ENCODE data around the gene SVEP1.

Gene SVEP1

GRCh38 chr9:110541950-110542349, 37.6 kb downstream of the SVEP1 start:
- Histone ChIP-seq H3K4me2 (ENCODE audit: low read length) (no peak overlapping the region), H3K9ac (ENCODE audit: low read length) (no peak overlapping the region), H3F3A (ENCODE audit: insufficient read depth, low read length) (no peaks in the 10 kb centered on the region; the same call in 1 of the 2 replicates), H4K20me1 (ENCODE audit: insufficient read depth, low read length) (no peaks in the 10 kb centered on the region), H3K27ac (ENCODE audit: low read depth, low read length, poor library complexity, severe bottlenecking) (no peak overlapping the region), H3K4me3 (ENCODE audit: low read depth, low read length, poor library complexity, severe bottlenecking) (no peak overlapping the region), H3K4me1 (ENCODE audit: insufficient read depth, low read length, severe bottlenecking) (no peaks in the 10 kb centered on the region), H3K27me3 (ENCODE audit: insufficient read depth, low read length) (no peaks in the 10 kb centered on the region), H3K9me2 (ENCODE audit: low read depth, low read length) (no peaks in the 10 kb centered on the region), H3K79me2 (ENCODE audit: insufficient read depth, low read length) (no peaks in the 10 kb centered on the region), H3K36me3 (ENCODE audit: insufficient read depth, low read length) (no peaks in the 10 kb centered on the region), H2AFZ (ENCODE audit: low read length) (no peak overlapping the region), H3K9me3 (ENCODE audit: low read length) (no peaks in the 10 kb centered on the region)
- TF ChIP-seq, protein P1, sequence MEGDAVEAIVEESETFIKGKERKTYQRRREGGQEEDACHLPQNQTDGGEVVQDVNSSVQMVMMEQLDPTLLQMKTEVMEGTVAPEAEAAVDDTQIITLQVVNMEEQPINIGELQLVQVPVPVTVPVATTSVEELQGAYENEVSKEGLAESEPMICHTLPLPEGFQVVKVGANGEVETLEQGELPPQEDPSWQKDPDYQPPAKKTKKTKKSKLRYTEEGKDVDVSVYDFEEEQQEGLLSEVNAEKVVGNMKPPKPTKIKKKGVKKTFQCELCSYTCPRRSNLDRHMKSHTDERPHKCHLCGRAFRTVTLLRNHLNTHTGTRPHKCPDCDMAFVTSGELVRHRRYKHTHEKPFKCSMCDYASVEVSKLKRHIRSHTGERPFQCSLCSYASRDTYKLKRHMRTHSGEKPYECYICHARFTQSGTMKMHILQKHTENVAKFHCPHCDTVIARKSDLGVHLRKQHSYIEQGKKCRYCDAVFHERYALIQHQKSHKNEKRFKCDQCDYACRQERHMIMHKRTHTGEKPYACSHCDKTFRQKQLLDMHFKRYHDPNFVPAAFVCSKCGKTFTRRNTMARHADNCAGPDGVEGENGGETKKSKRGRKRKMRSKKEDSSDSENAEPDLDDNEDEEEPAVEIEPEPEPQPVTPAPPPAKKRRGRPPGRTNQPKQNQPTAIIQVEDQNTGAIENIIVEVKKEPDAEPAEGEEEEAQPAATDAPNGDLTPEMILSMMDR (IDR thresholded peaks at IDR 0.05; ENCODE audit: low read length), result no peak
- TF ChIP-seq EZH2 (IDR thresholded peaks at IDR 0.05; ENCODE audit: borderline replicate concordance, low read length), result no peak

- Histone ChIP-seq H3K4me3 (ENCODE audit: low read depth, low read length, poor library complexity, severe bottlenecking) (no peak overlapping the region), H3K9ac (ENCODE audit: low read length) (no peak overlapping the region), H3K36me3 (ENCODE audit: insufficient read depth, low read length) (no peaks in the 10 kb centered on the region), H3K4me1 (ENCODE audit: insufficient read depth, low read length, severe bottlenecking) (no peaks in the 10 kb centered on the region), H2AFZ (ENCODE audit: low read length) (no peak overlapping the region), H3K79me2 (ENCODE audit: insufficient read depth, low read length) (no peaks in the 10 kb centered on the region), H3K9me3 (ENCODE audit: low read length) (no peaks in the 10 kb centered on the region), H3K27me3 (ENCODE audit: insufficient read depth, low read length) (no peaks in the 10 kb centered on the region), H3K27ac (ENCODE audit: low read depth, low read length, poor library complexity, severe bottlenecking) (no peak overlapping the region), H3K4me2 (ENCODE audit: low read length) (no peak overlapping the region), H4K20me1 (ENCODE audit: insufficient read depth, low read length) (no peaks in the 10 kb centered on the region), H3F3A (ENCODE audit: insufficient read depth, low read length) (no peaks in the 10 kb centered on the region; the same call in 1 of the 2 replicates), H3K9me2 (ENCODE audit: low read depth, low read length) (no peaks in the 10 kb centered on the region)
- TF ChIP-seq, protein P1 (IDR thresholded peaks at IDR 0.05; ENCODE audit: low read length), result no peak
- no peak for TF ChIP-seq EZH2 (IDR thresholded peaks at IDR 0.05; ENCODE audit: borderline replicate concordance, low read length)
These were observed 40.9 kb downstream of the SVEP1 start for GRCh38 chr9:110538647-110539041.

- Histone ChIP-seq H3K27me3 (ENCODE audit: insufficient read depth, low read length) (no peaks in the 10 kb centered on the region), H3K9me3 (ENCODE audit: low read length) (no peaks in the 10 kb centered on the region), H3K79me2 (ENCODE audit: insufficient read depth, low read length) (no peaks in the 10 kb centered on the region), H2AFZ (ENCODE audit: low read length) (no peak overlapping the region), H3F3A (ENCODE audit: insufficient read depth, low read length) (no peaks in the 10 kb centered on the region; the same call in 1 of the 2 replicates), H3K9me2 (ENCODE audit: low read depth, low read length) (no peaks in the 10 kb centered on the region), H4K20me1 (ENCODE audit: insufficient read depth, low read length) (no peaks in the 10 kb centered on the region), H3K4me3 (ENCODE audit: low read depth, low read length, poor library complexity, severe bottlenecking) (no peak overlapping the region), H3K4me2 (ENCODE audit: low read length) (no peak overlapping the region), H3K36me3 (ENCODE audit: insufficient read depth, low read length) (no peaks in the 10 kb centered on the region), H3K27ac (ENCODE audit: low read depth, low read length, poor library complexity, severe bottlenecking) (no peak overlapping the region), H3K4me1 (ENCODE audit: insufficient read depth, low read length, severe bottlenecking) (no peaks in the 10 kb centered on the region), H3K9ac (ENCODE audit: low read length) (no peak overlapping the region)
- TF ChIP-seq, protein P1 (IDR thresholded peaks at IDR 0.05; ENCODE audit: low read length), result no peak
- no peak for TF ChIP-seq EZH2 (IDR thresholded peaks at IDR 0.05; ENCODE audit: borderline replicate concordance, low read length)
These were observed 41.5 kb downstream of the SVEP1 start for GRCh38 chr9:110537841-110538646.

Data from OCI-LY1 (cell line).